Measurements from ENCODE around the gene SUGP1. TPM values are rescaled to one million over a fixed set of nuclear protein-coding genes. Genes with fewer than 3 reads are reported as not detected.
"Not testable (repeated sequence)": the region's sequence is repeated elsewhere in the genome, so short reads cannot be mapped to it uniquely, and the experiment has no call there.

Gene SUGP1
- total RNA-seq, 1 donor from 2014 or later = 73.0 TPM

GRCh38 chr19:19354007-19354406 is 33.7 kb upstream of the SUGP1 start:
- Mint-ChIP-seq H3K9me3 (no peaks in the 10 kb centered on the region), H3K4me1 (no peaks in the 10 kb centered on the region), H3K4me3 (no peak overlapping the region), H3K27me3 (no peaks in the 10 kb centered on the region), H3K36me3 (ENCODE audit: low read depth) (peaks cover 69% of the 10 kb centered on the region), H3K27ac (no peak overlapping the region)
- intact Hi-C loops (cut with micrococcal nuclease) = no loop called here
- POLR2A ChIA-PET = no interaction called here
- CTCF ChIA-PET = interaction anchor here (1.4 kb wide), 1 partner anchor 137 kb away, joined by 3 read pairs; no protein-coding TSS in a partner anchor
- ATAC-seq (ENCODE audit: low read depth) (no peak), DNase-seq (no peak)
- TF ChIP-seq CTCF (IDR thresholded peaks at IDR 0.05) = no peak

GRCh38 chr19:19352823-19353222 is 32.5 kb upstream of the SUGP1 start:
- no peaks in the 10 kb centered on the region for H3K27me3 Mint-ChIP-seq
- no peaks in the 10 kb centered on the region for H3K4me1 Mint-ChIP-seq
- ATAC-seq (ENCODE audit: low read depth) (no peak), DNase-seq (no peak)
- intact Hi-C loops (cut with micrococcal nuclease) = no loop called here
- ChIA-PET POLR2A (no interaction called here), CTCF (no interaction called here)
- H3K27ac Mint-ChIP-seq = no peak overlapping the region
- H3K9me3 Mint-ChIP-seq = no peaks in the 10 kb centered on the region
- no peak for TF ChIP-seq CTCF (IDR thresholded peaks at IDR 0.05)
- no peak overlapping the region for H3K4me3 Mint-ChIP-seq
- H3K36me3 Mint-ChIP-seq (ENCODE audit: low read depth) = peaks cover 67% of the 10 kb centered on the region

GRCh38 chr19:19350756-19351155 is 30.4 kb upstream of the SUGP1 start:
- H3K4me3 Mint-ChIP-seq; H3K4me1 Mint-ChIP-seq; CTCF ChIA-PET; H3K27me3 Mint-ChIP-seq; H3K9me3 Mint-ChIP-seq; intact Hi-C loops (cut with micrococcal nuclease); ATAC-seq (ENCODE audit: low read depth); DNase-seq; H3K27ac Mint-ChIP-seq: not testable (repeated sequence)
- H3K36me3 Mint-ChIP-seq (ENCODE audit: low read depth) = peaks cover 64% of the 10 kb centered on the region
- POLR2A ChIA-PET = interaction anchor here (0.7 kb wide), 1 partner anchor 34 kb away, joined by 3 read pairs; no protein-coding TSS in a partner anchor

DNA sequence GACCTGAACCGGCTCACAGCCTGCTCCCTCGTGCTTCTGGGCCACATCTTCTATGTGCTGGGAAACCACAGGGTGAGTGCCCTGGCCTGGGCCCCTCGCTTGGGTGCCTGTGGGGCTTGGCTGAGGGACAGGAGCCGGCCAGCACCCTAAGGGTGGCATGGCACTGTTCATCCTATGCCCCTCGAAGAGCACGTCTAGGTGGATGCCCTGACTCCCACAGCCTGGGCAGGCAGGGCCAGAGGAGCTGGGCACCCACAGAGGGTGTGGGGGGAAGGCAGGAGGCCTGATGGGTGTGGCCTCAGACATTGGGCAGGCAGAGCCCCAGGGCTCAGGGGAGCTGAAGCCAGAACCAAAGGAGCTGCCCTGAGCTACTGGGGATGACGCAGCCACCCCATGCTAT is 29.1 kb upstream of the SUGP1 start:
- CTCF ChIA-PET = no interaction called here
- POLR2A ChIA-PET = no interaction called here
- TF ChIP-seq CTCF (IDR thresholded peaks at IDR 0.05) = no peak
- H3K4me3 Mint-ChIP-seq = no peak overlapping the region
- ATAC-seq (ENCODE audit: low read depth) = no peak
- H3K27me3 Mint-ChIP-seq = no peaks in the 10 kb centered on the region
- no peaks in the 10 kb centered on the region for H3K4me1 Mint-ChIP-seq
- intact Hi-C loops (cut with micrococcal nuclease) = no loop called here
- no peaks in the 10 kb centered on the region for H3K9me3 Mint-ChIP-seq
- peaks cover 65% of the 10 kb centered on the region for H3K36me3 Mint-ChIP-seq (ENCODE audit: low read depth)
- H3K27ac Mint-ChIP-seq = no peak overlapping the region
- DNase-seq = no peak

DNA sequence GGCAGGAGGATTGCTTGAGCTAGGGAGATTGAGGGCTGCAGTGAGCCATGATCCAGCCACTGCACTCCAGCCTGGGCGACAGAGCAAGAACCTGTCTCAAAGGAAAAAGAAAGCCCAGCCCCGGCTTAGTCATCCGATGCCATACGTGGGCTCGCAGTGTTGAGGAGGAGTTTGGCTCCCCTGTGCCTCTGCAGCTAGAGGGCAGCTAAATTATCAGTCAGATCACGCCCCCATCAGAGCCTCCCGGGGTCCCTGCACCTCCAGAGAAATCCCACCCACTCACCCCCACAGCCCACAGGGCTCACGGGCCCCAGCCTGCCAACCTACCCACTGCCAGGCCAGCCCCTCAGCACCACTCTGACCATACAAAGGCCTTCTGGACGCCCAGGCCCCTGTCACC is 28.0 kb upstream of the SUGP1 start:
- no peak for ATAC-seq (ENCODE audit: low read depth)
- ChIA-PET CTCF (no interaction called here), POLR2A (no interaction called here)
- H3K36me3 Mint-ChIP-seq (ENCODE audit: low read depth) = peaks cover 65% of the 10 kb centered on the region
- H3K27me3 Mint-ChIP-seq = no peaks in the 10 kb centered on the region
- no peak for DNase-seq
- no peak overlapping the region for H3K4me3 Mint-ChIP-seq
- no peak for TF ChIP-seq CTCF (IDR thresholded peaks at IDR 0.05)
- no peaks in the 10 kb centered on the region for H3K9me3 Mint-ChIP-seq
- H3K4me1 Mint-ChIP-seq = no peaks in the 10 kb centered on the region
- H3K27ac Mint-ChIP-seq = no peak overlapping the region
- intact Hi-C loops (cut with micrococcal nuclease) = no loop called here

- Mint-ChIP-seq H3K4me1 (no peaks in the 10 kb centered on the region), H3K9me3 (no peaks in the 10 kb centered on the region), H3K36me3 (ENCODE audit: low read depth) (peaks cover 69% of the 10 kb centered on the region), H3K27me3 (no peaks in the 10 kb centered on the region), H3K27ac (no peak overlapping the region), H3K4me3 (no peak overlapping the region)
- no peak for TF ChIP-seq CTCF (IDR thresholded peaks at IDR 0.05)
- ChIA-PET POLR2A (no interaction called here), CTCF (no interaction called here)
- DNase-seq (no peak), ATAC-seq (ENCODE audit: low read depth) (no peak)
- intact Hi-C loops (cut with micrococcal nuclease) = no loop called here
Observed at GRCh38 chr19:19347401-19348110, 27.2 kb upstream of the SUGP1 start.

All from activated B cell treated with CpG ODN at 0.5 μM for 24 hours (primary cell).